HCT116 (cell line): Measurements from ENCODE around the gene PDE7B. TPM values are rescaled to one million over a fixed set of nuclear protein-coding genes. Genes with fewer than 3 reads are reported as not detected.

Source experiments
- ATAC-seq: fragments of 200-7000 bp; cut with Tn5 transposase; 2 replicates; pipeline ENCODE4 v1.9.1; 2020; ENCODE audit warnings: mild to moderate bottlenecking, moderate library complexity
- BruUV-seq: library from RNA; stranded (reverse); fragments of 400-500 nt; replicated peaks from 2 replicates; lab custom pipeline; 2021; lab: Mats Ljungman, UMichigan
- CTCF ChIA-PET: fragments of 300-600 bp; sonication (Branson Sonifier 250); formaldehyde crosslinking; loops from one replicate; lab custom pipeline; 2021; ENCODE audit warnings: antibody characterized with exemption; lab: Charles Lee
- POLR2A ChIA-PET: fragments of 300-600, 350-600 bp; sonication (Branson Sonifier 250); formaldehyde crosslinking; loops from one replicate; lab custom pipeline; 2021; ENCODE audit warnings: antibody characterized with exemption; lab: Charles Lee
- RAD21 ChIA-PET, 2 experiments: fragments of 300-600 bp; sonication (Branson Sonifier 250); formaldehyde crosslinking; loops; one replicate each; lab custom pipeline; 2023; ENCODE audit warnings: low total read pairs in 2 of 2; ENCODE audit not compliant: uncharacterized antibody in 2 of 2, unreplicated experiment in 2 of 2, low non-redundant PET in 1 of 2; lab: Charles Lee
- DNase-seq: peaks from one replicate; pipeline ENCODE4 v3.0.0-alpha.2; 2010; ENCODE audit warnings: low read depth, low spot score
- H2AFZ ChIP-seq: fragments of 200-600 bp; shearing (Covaris generic), sonication (generic); 2 replicates; pipeline ENCODE4 v1.6.1; 2017; ENCODE audit warnings: low read depth, mixed run types, mixed read lengths, antibody characterized with exemption, low read length; ENCODE audit not compliant: poor library complexity, severe bottlenecking
- H3K27ac ChIP-seq: 2 replicates; pipeline ENCODE4 v1.5.1; 2012; ENCODE audit warnings: low read depth, low read length
- H3K27me3 ChIP-seq: fragments of 200-600 bp; sonication (generic); 2 replicates; pipeline ENCODE4 v1.6.1; 2016; ENCODE audit warnings: mixed run types, low read length, mixed read lengths; ENCODE audit not compliant: insufficient read depth
- H3K36me3 ChIP-seq, 2 experiments: fragments of 200-500 bp in 1 of 2; fragments of 200-600 bp in 1 of 2; sonication (Bioruptor generic) in 1 of 2; sonication (generic) in 1 of 2; 2 replicates each; pipeline versions ENCODE4 v1.5.1 to v1.6.1; 2014 to 2016; ENCODE audit warnings: low read length in 2 of 2, inconsistent platforms in 1 of 2, mixed read lengths in 1 of 2, mixed run types in 1 of 2; ENCODE audit not compliant: insufficient read depth in 2 of 2, control insufficient read depth in 1 of 2
- H3K4me1 ChIP-seq, 2 experiments: fragments of 200-600 bp in 1 of 2; sonication (generic) in 1 of 2; 2 replicates each; pipeline versions ENCODE4 v1.5.1 to v1.6.1; 2012 to 2017; ENCODE audit warnings: low read length in 2 of 2, inconsistent platforms in 1 of 2, mild to moderate bottlenecking in 1 of 2, mixed read lengths in 1 of 2, mixed run types in 1 of 2, moderate library complexity in 1 of 2; ENCODE audit not compliant: insufficient read depth in 2 of 2, control insufficient read depth in 1 of 2
- H3K4me2 ChIP-seq: fragments of 200-600 bp; sonication (generic); 2 replicates; pipeline ENCODE4 v1.6.1; 2017; ENCODE audit warnings: mixed run types, low read length, mixed read lengths
- H3K4me3 ChIP-seq, 2 experiments: fragments of 200-600 bp in 1 of 2; sonication (generic) in 1 of 2; replicated peaks in 1 of 2; 2 replicates each; pipeline ENCODE4 v1.5.1; 2011 to 2016; ENCODE audit warnings: low read length in 2 of 2, control low read depth in 1 of 2, low read depth in 1 of 2, mild to moderate bottlenecking in 1 of 2, mixed read lengths in 1 of 2, mixed run types in 1 of 2
- H3K79me2 ChIP-seq: fragments of 200-600 bp; sonication (generic); 2 replicates; pipeline ENCODE4 v1.6.1; 2017; ENCODE audit warnings: mild to moderate bottlenecking, mixed run types, low read length, moderate library complexity, mixed read lengths; ENCODE audit not compliant: insufficient read depth
- H3K9ac ChIP-seq: fragments of 200-600 bp; sonication (generic); 2 replicates; pipeline ENCODE4 v1.6.1; 2016; ENCODE audit warnings: low read length, mixed read lengths
- H3K9me2 ChIP-seq: fragments of 200-600 bp; sonication (generic), shearing (Covaris generic); 2 replicates; pipeline ENCODE4 v1.6.1; 2017; ENCODE audit warnings: mixed run types, mild to moderate bottlenecking, moderate library complexity; ENCODE audit not compliant: insufficient read depth
- H3K9me3 ChIP-seq, 2 experiments: fragments of 200-500 bp in 1 of 2; fragments of 200-600 bp in 1 of 2; sonication (Bioruptor generic) in 1 of 2; sonication (generic) in 1 of 2; 2 replicates each; pipeline ENCODE4 v1.6.1; 2014 to 2017; ENCODE audit warnings: low read length in 2 of 2, mixed read lengths in 2 of 2, inconsistent platforms in 1 of 2, low read depth in 1 of 2, mild to moderate bottlenecking in 1 of 2, mixed run types in 1 of 2, moderate library complexity in 1 of 2; ENCODE audit not compliant: control insufficient read depth in 1 of 2, insufficient read depth in 1 of 2
- H4K20me1 ChIP-seq: fragments of 200-600 bp; sonication (generic), shearing (Covaris generic); 2 replicates; pipeline ENCODE4 v1.6.1; 2017; ENCODE audit warnings: mixed run types, mild to moderate bottlenecking, moderate library complexity; ENCODE audit not compliant: insufficient read depth
- CEBPB ChIP-seq: IDR thresholded peaks from 2 replicates; pipeline ENCODE4 v1.6.1; 2012; ENCODE audit warnings: low read depth
- ELF1 ChIP-seq: IDR thresholded peaks from 2 replicates; pipeline ENCODE4 v1.6.1; 2012; ENCODE audit warnings: low read depth, borderline replicate concordance
- EZH2 ChIP-seq: fragments of 200-600 bp; sonication (generic); IDR thresholded peaks from 2 replicates; pipeline ENCODE4 v1.6.1; 2017; ENCODE audit warnings: antibody characterized with exemption, mixed run types
- FOSL1 ChIP-seq: IDR thresholded peaks from 2 replicates; pipeline ENCODE4 v1.6.1; 2012; ENCODE audit warnings: low read depth
- JUND ChIP-seq: IDR thresholded peaks from 2 replicates; pipeline ENCODE4 v1.6.1; 2012
- POLR2AphosphoS5 ChIP-seq: IDR thresholded peaks from 2 replicates; pipeline ENCODE4 v1.6.1; 2011; ENCODE audit warnings: mild to moderate bottlenecking, low read depth, low read length, moderate library complexity
- RAD21 ChIP-seq: IDR thresholded peaks from 2 replicates; pipeline ENCODE4 v1.6.1; 2012; ENCODE audit warnings: low read depth, mild to moderate bottlenecking
- SP1 ChIP-seq: IDR thresholded peaks from 2 replicates; pipeline ENCODE4 v1.6.1; 2012; ENCODE audit warnings: low read depth
- ZFX ChIP-seq: fragments of 450-650 bp; IDR thresholded peaks from 2 replicates; pipeline ENCODE4 v1.6.1; 2017
- ZNF274 ChIP-seq: fragments of 200-500 bp; sonication (Bioruptor generic); IDR thresholded peaks from 2 replicates; pipeline ENCODE4 v1.6.1; 2014; ENCODE audit warnings: mild to moderate bottlenecking, low read depth, low read length, inconsistent platforms
- intact Hi-C: fragments of 100-400 bp; cut with micrococcal nuclease; formaldehyde crosslinking; loops from 2 replicates; pipeline ENCODE4 v1.10.0; 2022
- total RNA-seq: library from RNA; stranded (reverse); gene quantifications from one replicate; pipeline ENCODE4 v1.2.1, GENCODE V29; 2021; ENCODE audit not compliant: unreplicated experiment
- TF ChIP-seq, protein P1 (sequence below): IDR thresholded peaks from 2 replicates; pipeline ENCODE4 v1.6.1; 2012
- TF ChIP-seq, protein P2 (sequence below), 3 experiments: fragments of 200-600 bp in 1 of 3; sonication (generic) in 1 of 3; IDR thresholded peaks in 2 of 3; conservative IDR thresholded peaks in 1 of 3; 2 replicates each; pipeline ENCODE4 v1.5.1; 2012 to 2017; ENCODE audit warnings: low read depth in 2 of 3, low read length in 2 of 3, antibody characterized with exemption in 1 of 3, borderline replicate concordance in 1 of 3, control low read depth in 1 of 3, mild to moderate bottlenecking in 1 of 3, mixed read lengths in 1 of 3, mixed run types in 1 of 3, moderate library complexity in 1 of 3; ENCODE audit not compliant: insufficient read depth in 1 of 3

Gene PDE7B
- total RNA-seq, 1 experiment from 2014 or later, result 0.61 TPM

DNA sequence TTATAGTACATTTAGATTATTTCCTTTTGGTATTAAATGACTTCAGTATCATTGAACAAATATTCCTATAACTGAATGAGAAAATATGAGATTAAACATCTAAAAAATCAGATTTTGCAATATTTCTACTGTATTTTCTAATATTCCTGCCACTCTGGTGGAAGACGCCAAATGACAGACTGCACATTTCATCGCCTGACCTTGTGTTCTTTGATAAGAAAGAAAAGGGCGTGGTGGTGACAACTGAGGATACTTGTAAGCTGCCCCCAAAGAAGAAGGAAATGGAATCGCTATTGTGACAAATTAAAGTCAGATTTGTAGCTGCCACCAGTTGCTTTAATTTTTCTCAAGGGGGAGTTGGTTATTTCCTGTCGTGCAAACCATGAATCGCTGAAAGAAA lies 267.3 kb downstream of the PDE7B start:
- Histone ChIP-seq H3K4me1 (no peaks in the 10 kb centered on the region), H3K9ac (no peak overlapping the region)

GRCh38 chr6:136123468-136123867 lies 272.0 kb downstream of the PDE7B start:
- Histone ChIP-seq H3K9ac (no peak overlapping the region), H3K27me3 (no peaks in the 10 kb centered on the region), H3K9me3 (no peaks in the 10 kb centered on the region), H3K27ac (no peak overlapping the region), H3K79me2 (no peaks in the 10 kb centered on the region), H3K9me2 (no peaks in the 10 kb centered on the region), H3K4me3 (no peak overlapping the region), H3K36me3 (no peaks in the 10 kb centered on the region), H4K20me1 (no peaks in the 10 kb centered on the region), H2AFZ (no peak overlapping the region), H3K4me2 (no peak overlapping the region), H3K4me1 (no peaks in the 10 kb centered on the region)
- ChIA-PET POLR2A (no interaction called here), RAD21 (no interaction called here), CTCF (no interaction called here)
- intact Hi-C loops, result no loop called here
- BruUV-seq, result no TSS peak
- TF ChIP-seq, protein P1, sequence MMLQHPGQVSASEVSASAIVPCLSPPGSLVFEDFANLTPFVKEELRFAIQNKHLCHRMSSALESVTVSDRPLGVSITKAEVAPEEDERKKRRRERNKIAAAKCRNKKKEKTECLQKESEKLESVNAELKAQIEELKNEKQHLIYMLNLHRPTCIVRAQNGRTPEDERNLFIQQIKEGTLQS, result no peak
- TF ChIP-seq ZNF274, result no peak
- no peak for TF ChIP-seq CEBPB
- TF ChIP-seq RAD21, result no peak
- no peak for DNase-seq
- ATAC-seq, result no peak

More for the DNA sequence above, 267.3 kb downstream of the PDE7B start:
- H4K20me1 ChIP-seq, result no peaks in the 10 kb centered on the region
- TF ChIP-seq EZH2, result no peak
- no peak for TF ChIP-seq FOSL1
- no peak for TF ChIP-seq ELF1
- TF ChIP-seq CEBPB, result no peak
- TF ChIP-seq ZFX, result no peak
- TF ChIP-seq, protein P2, sequence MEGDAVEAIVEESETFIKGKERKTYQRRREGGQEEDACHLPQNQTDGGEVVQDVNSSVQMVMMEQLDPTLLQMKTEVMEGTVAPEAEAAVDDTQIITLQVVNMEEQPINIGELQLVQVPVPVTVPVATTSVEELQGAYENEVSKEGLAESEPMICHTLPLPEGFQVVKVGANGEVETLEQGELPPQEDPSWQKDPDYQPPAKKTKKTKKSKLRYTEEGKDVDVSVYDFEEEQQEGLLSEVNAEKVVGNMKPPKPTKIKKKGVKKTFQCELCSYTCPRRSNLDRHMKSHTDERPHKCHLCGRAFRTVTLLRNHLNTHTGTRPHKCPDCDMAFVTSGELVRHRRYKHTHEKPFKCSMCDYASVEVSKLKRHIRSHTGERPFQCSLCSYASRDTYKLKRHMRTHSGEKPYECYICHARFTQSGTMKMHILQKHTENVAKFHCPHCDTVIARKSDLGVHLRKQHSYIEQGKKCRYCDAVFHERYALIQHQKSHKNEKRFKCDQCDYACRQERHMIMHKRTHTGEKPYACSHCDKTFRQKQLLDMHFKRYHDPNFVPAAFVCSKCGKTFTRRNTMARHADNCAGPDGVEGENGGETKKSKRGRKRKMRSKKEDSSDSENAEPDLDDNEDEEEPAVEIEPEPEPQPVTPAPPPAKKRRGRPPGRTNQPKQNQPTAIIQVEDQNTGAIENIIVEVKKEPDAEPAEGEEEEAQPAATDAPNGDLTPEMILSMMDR (IDR thresholded peaks at IDR 0.05 in 2 of 3, conservative IDR thresholded peaks at IDR 0.05 in 1 of 3; ENCODE audit: borderline replicate concordance in 1 of 3, insufficient read depth in 1 of 3, low read depth in 2 of 3, low read length in 2 of 3), result no peak
- TF ChIP-seq POLR2AphosphoS5, result no peak
- TF ChIP-seq SP1, result no peak
- TF ChIP-seq JUND, result no peak
- no peaks in the 10 kb centered on the region for H3K36me3 ChIP-seq
- CTCF ChIA-PET, result no interaction called here
- no peaks in the 10 kb centered on the region for H3K79me2 ChIP-seq
- ATAC-seq, result no peak
- intact Hi-C loops, result no loop called here
- no peak overlapping the region for H3K4me2 ChIP-seq
- RAD21 ChIA-PET, result no interaction called here
- no peak overlapping the region for H3K27ac ChIP-seq
- BruUV-seq, result no TSS peak
- no peak overlapping the region for H2AFZ ChIP-seq
- H3K9me2 ChIP-seq, result no peaks in the 10 kb centered on the region; the same call in 1 of the 2 replicates
- no peak for DNase-seq
- no peak overlapping the region for H3K4me3 ChIP-seq
- no peaks in the 10 kb centered on the region for H3K9me3 ChIP-seq
- no peaks in the 10 kb centered on the region for H3K27me3 ChIP-seq
- POLR2A ChIA-PET, result no interaction called here
